Kasumi-1 (cell line): ENCODE results near the gene NTRK2.

Experiments used
- DNase-seq, 2 experiments: peaks; one replicate each; lab custom pipeline; 2025; lab: John Stamatoyannopoulos, UW

NTRK2 gene

DNA sequence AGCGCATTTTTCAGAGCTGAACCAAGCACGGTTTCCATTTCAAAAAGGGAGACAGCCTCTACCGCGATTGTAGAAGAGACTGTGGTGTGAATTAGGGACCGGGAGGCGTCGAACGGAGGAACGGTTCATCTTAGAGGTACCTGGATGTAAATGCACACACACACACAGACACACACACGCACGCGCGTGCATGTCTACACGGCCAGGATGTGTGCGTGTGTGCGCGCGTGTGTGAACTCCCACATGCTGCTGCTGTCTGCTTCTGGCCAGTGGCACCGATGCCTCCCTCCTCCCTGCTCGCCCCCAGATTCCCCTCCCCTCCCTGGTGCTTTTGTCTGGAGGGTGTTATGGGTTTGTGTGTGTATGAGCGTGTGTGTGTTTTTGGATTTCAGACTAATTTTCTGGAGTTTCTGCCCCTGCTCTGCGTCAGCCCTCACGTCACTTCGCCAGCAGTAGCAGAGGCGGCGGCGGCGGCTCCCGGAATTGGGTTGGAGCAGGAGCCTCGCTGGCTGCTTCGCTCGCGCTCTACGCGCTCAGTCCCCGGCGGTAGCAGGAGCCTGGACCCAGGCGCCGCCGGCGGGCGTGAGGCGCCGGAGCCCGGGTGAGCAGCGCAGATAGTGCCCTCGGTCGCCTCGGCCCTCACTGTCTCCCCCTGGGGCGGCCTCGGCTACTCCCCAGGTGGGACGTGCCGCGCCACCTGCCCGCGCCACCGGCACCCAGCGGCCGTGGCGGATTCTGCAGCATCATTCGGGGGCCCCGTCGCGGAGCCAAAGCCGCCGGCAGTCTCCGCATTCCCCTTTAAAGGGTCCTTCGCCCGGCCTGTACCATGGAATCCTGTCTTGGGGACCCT, at the start of gene NTRK2:
NTRK2 (plus strand) TSS at position 442 of the 850 bp plus-strand sequence. CDS start 1,020 bp downstream, outside the sequence.
- DNase-seq = no peak

GRCh38 chr9:84620338-84620737, 49.2 kb upstream of the NTRK2 start:
- no peak for DNase-seq

DNA sequence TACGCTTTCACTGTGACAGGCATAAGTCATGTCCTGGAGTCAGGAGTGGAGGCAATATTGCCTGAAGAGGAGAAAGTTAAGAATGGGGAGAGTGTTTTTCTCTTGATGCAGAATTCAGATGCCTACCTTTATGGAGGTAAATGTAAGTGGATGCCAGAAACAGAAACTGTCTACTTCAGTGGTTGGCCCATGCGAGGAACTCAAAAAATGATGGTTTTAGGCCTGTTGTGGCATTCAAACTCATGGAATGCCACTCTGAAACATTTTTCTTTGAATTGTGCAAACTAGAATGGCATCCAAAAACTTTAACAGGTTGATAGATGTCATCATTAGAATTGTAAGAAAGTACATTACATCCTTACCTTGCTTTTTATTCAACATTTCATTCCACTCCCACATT, 47.7 kb upstream of the NTRK2 start:
- no peak for DNase-seq

- no peak for DNase-seq
Observed at GRCh38 chr9:84622981-84623380, 46.5 kb upstream of the NTRK2 start.

DNA sequence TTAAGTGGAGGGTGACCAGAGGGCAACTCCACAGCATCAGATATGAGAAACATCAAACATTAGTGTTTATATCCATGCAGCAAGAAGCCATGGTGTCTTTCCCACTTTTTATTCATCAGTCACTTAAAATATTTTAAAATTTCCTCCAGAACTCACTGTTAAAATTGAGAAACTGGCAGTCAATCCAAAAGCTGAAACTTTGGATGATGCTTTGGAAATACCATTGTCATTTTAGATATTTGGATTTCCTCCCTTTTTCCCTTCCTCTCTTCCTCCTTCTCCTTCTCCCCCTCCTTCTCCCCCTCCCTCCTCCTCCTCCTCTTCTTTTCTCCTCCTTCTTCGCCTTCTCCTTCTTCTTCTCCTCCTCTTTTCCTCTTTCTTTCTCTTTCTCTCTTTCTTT, 33.1 kb upstream of the NTRK2 start:
- no peak for DNase-seq

DNA sequence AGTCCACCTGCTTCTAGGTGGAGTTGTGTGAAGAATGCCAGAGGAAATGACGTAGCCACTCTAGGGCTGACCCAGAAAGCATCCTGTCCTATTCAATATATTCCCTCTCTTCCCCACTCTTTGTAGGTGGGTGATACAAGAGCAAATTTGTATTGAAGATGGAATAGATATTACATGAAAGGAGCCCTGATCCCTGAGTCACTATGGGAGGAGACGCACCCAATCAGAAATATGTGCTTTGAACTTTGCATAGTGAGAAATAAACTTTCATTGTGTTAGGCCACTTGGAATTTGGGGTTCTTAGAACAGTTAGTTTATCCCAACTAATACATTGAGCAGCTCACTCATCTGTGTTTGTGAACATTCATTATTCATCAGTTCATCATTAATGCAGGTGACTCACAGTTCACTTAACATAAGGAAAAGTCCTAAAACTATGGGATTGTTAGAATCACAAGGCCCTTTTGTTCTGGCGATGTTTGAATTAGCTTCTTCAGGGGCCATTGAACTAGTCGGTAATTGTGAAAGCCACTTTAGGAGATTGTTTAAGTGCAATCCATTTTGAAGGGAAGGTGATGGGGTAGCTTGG, 26.9 kb upstream of the NTRK2 start:
- DNase-seq = no peak

DNA sequence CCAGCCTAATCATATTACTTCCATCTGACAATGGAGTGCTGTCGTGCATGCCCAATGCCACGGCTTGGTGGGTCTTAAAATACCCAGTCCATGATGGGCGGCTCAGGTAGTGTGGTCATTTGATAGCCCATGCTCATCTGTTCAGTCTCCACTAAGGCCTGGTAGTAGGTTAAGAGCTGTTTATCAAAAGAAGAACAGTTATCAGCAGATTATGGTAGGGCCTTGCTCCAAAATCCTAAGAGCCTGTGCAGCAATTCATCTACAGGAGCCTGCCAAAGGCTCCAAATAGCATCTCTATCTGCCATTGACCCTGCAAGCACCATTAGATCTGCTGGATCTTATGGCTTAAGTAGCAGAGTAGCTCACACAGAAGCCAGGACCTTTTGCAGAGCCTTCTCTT, 21.8 kb upstream of the NTRK2 start:
- DNase-seq = no peak

DNA sequence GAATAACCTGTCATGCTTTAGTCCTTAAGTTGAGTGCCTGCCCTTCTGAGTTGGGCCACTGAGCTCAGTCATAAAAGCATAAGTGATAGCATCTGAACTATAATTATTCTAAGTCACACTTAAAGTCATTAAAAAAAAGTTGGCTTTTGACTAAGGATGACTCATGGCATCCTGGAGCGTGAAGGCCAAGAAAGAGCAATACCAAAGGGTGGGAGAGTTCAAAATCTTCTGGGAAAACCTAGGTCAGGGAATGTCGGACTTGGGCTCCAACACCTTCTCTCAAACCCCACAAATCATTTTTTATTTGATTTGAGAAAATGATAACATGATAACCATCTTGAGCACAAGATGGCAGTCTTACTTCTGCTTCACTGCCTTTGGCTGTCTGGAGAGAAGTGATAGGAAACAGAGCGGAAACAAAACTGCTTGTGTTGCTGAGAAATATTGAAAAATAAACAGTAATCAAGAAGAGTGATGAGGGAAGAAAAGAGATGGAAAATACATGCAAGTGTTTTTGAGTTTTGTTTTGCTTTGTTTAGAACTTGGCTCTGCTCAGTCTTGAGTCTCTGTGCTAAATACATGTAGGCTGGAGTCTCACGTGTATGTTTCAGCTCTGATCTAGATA, 16.9 kb upstream of the NTRK2 start:
- DNase-seq = no peak

GRCh38 chr9:84655447-84655846, 14.1 kb upstream of the NTRK2 start:
- DNase-seq = no peak

DNA sequence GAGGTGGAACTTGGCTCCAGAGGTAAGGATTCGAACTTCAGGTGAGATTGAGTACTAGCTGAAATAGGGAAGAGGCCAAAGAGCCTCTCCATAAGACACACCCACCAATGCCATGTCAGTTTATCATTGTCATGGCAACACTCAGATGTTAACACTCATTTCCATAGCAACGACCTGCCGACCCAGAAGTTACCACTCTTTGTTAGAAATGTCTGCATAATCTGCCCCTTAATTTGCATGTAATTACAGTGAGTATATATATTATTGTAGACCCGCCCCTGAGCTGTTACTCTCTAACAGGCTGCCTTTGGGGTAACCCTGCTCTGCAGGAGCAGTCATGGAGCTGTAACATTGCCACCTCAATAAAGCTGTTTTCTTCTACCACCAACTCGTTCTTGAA, 10.2 kb upstream of the NTRK2 start:
- no peak for DNase-seq

DNA sequence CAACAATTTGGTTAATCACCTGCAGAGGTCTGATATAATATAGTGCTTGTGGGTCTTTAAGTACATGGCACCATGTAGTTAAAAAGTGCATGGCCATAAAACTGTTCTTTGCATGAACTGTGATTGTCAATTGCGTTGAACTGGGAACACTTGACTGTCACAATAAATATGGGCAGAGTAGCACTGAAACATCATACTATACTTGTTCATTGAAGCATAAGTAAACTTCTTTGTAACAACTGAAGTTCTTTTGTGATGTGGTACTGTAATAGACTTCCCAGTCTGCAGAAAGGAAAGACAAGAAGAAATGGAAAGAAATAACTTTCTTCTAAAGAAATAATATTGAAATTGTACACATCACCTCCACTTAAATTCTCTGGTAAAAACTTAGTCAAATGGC, 9.8 kb upstream of the NTRK2 start:
- no peak for DNase-seq

DNA sequence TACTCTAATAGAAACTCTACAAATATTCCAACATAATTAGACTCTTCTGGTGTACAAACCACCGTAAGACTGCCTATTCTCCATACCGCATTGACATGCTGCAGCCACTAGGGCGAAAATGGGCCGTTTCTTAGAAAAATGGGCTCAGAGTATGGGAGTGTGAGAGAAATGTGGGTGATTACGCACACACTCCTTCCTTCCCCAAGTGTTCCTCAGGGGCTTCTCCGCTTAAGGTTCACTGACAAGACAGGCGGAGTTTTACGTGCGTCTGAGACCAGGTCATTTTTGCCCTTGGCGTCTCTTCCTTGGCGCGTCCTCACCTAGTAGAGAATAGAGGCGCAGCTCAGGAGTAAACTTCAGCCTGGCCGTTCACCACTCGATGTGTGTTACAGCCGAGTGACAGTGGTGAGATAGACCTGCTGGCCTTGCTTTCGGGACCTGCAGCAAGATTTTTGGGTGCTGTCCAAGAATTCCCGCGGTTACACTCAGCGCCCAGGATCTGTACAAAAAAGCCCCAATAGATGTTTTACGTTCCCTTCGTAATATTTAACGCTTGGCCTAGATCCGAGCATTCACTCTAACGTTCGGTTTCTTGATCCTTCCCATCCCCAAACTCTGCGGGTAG, 1.8 kb upstream of the NTRK2 start:
- no peak for DNase-seq

- no peak for DNase-seq
Observed at GRCh38 chr9:84668196-84669012, 1.1 kb upstream of the NTRK2 start.

DNA sequence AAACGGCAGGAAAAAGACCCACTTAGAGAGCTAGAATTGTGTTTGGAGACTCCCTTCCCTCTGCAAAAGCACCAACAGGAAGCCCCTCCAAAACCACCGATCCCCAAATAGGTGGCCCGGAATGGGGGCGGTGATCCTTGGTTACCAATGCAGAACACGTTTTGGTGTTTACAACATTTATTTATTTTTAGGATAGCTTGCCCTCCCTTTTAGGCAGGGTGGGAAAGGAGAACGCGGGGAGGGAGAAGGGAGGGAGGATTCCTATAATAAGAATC, 579 bp upstream of the NTRK2 start:
- no peak for DNase-seq

- no peak for DNase-seq
Observed at GRCh38 chr9:84670138-84671041, 861 bp downstream of the NTRK2 start.

- DNase-seq = no peak
Observed at GRCh38 chr9:84671586-84672521, 2.3 kb downstream of the NTRK2 start.

GRCh38 chr9:84673806-84674205, 4.3 kb downstream of the NTRK2 start:
- DNase-seq = no peak

DNA sequence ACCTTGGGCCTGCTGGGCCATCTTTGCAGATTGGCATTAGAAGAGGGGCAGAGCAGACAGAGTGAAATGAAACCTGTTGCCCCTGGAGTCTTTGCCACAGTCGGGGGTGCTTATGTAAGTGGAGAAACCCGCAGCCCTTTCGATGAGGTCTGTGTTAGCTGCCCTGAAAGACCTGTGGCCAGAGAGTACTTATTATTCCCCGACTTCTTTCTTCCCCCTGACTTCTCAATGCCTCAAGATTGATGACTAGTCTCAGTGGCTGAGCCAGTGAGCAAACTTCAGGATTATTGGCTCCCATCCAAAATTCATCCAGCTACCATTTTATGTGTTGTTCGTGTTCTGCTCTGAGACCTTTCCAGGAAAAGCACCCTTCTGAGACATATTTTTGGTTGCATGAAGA, 7.6 kb downstream of the NTRK2 start:
- DNase-seq = no peak

DNA sequence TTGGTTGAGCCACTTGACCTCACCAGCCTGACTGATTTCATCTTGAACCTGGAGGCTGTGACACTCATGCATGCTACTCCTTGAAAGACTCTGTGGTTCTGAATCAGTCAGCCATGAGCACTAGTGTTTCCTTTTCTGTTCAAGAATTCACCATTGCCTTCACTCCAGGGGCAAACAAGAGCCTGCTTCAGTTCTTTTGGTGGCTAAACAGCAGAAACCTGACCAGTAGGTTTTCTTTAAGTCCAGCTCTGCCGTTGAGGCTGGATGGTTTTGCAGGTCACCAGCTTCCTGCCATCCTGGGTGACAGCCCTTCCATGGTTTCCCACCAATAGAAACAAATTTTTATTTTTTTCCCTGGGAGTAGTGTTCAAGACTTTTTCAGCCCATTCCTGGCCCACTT, 10.0 kb downstream of the NTRK2 start:
- no peak for DNase-seq
